Lung microvascular endothelial cell (primary cell): ENCODE data around the gene ADAMTS9. TPM values are rescaled to one million over a fixed set of nuclear protein-coding genes. Genes with fewer than 3 reads are reported as not detected.

ENCODE experiments used
- DNase-seq, 2 donors: peaks; one replicate each; pipeline versions ENCODE4 v3.0.0 to v3.0.0-alpha.2; 2010; ENCODE audit warnings: low read depth in 2 of 2
- total RNA-seq: library from RNA; depleted of rRNA; stranded (reverse); fragments of >200 nt; gene quantifications from 2 replicates; pipeline ENCODE4 v1.2.1, GENCODE V29; 2014

The ADAMTS9 gene
- total RNA-seq, 1 donor from 2014 or later, result 20.6 TPM

- peak in 1 of 2 donors; percentile 86 for DNase-seq
These were observed 109.6 kb downstream of the ADAMTS9 start for GRCh38 chr3:64578062-64578770.

GRCh38 chr3:64576211-64576775, 111.5 kb downstream of the ADAMTS9 start:
- no peak for DNase-seq

- DNase-seq, result peak; percentile 38 to 56
These were observed 112.5 kb downstream of the ADAMTS9 start for GRCh38 chr3:64575211-64575844.

- DNase-seq, result no peak
These were observed 113.6 kb downstream of the ADAMTS9 start for GRCh38 chr3:64574194-64574593.

- no peak for DNase-seq
These were observed 115.8 kb downstream of the ADAMTS9 start for GRCh38 chr3:64571982-64572381.

GRCh38 chr3:64568895-64569517, 118.8 kb downstream of the ADAMTS9 start:
- peak in 1 of 2 donors; percentile 19 for DNase-seq

GRCh38 chr3:64566859-64567258, 120.9 kb downstream of the ADAMTS9 start:
- DNase-seq, result no peak

- no peak for DNase-seq
These were observed 124.0 kb downstream of the ADAMTS9 start for GRCh38 chr3:64563751-64564150.

GRCh38 chr3:64561868-64562267, 125.9 kb downstream of the ADAMTS9 start:
- no peak for DNase-seq

- no peak for DNase-seq
These were observed 126.4 kb downstream of the ADAMTS9 start for GRCh38 chr3:64561325-64561843.

- no peak for DNase-seq
These were observed 127.0 kb downstream of the ADAMTS9 start for GRCh38 chr3:64560791-64561190.

GRCh38 chr3:64559588-64559987, 128.2 kb downstream of the ADAMTS9 start:
- DNase-seq, result no peak

- DNase-seq, result no peak
These were observed 131.8 kb downstream of the ADAMTS9 start for GRCh38 chr3:64556046-64556445.

- no peak for DNase-seq
These were observed 132.4 kb downstream of the ADAMTS9 start for GRCh38 chr3:64555351-64555750.

GRCh38 chr3:64554096-64554920, 133.5 kb downstream of the ADAMTS9 start:
- no peak for DNase-seq

GRCh38 chr3:64552966-64553365, 134.8 kb downstream of the ADAMTS9 start:
- DNase-seq, result no peak

GRCh38 chr3:64552160-64552559, 135.6 kb downstream of the ADAMTS9 start:
- DNase-seq, result no peak

- no peak for DNase-seq
These were observed 136.1 kb downstream of the ADAMTS9 start for GRCh38 chr3:64551697-64552096.

- DNase-seq, result no peak
These were observed 137.1 kb downstream of the ADAMTS9 start for GRCh38 chr3:64550745-64551144.

GRCh38 chr3:64549869-64550268, 137.9 kb downstream of the ADAMTS9 start:
- no peak for DNase-seq

GRCh38 chr3:64548200-64548889, 139.5 kb downstream of the ADAMTS9 start:
- DNase-seq, result no peak
